Stimulated activated naive CD8-positive, alpha-beta T cell treated with anti-CD3 and anti-CD28 coated beads, Interleukin-15, Interleukin-2, amounts not matched to agents 100 U/mL and 50 U/mL, for 24 hours (primary cell): ENCODE results near the gene ARAP2.
"Not testable (repeated sequence)": the region's sequence is repeated elsewhere in the genome, so short reads cannot be mapped to it uniquely, and the experiment has no call there.

ENCODE experiments used
- ATAC-seq: fragments of 150-1000 bp; cut with Tn5 transposase; one replicate; pipeline ENCODE4 v1.10.0; 2021
- DNase-seq: peaks from one replicate; pipeline ENCODE4 v3.0.0; 2021

ARAP2 gene

GRCh38 chr4:36182315-36182714 lies 62.0 kb downstream of the ARAP2 start:
- not testable (repeated sequence) for DNase-seq, ATAC-seq

GRCh38 chr4:36180206-36180605 lies 64.1 kb downstream of the ARAP2 start:
- DNase-seq (no peak), ATAC-seq (no peak)

DNA sequence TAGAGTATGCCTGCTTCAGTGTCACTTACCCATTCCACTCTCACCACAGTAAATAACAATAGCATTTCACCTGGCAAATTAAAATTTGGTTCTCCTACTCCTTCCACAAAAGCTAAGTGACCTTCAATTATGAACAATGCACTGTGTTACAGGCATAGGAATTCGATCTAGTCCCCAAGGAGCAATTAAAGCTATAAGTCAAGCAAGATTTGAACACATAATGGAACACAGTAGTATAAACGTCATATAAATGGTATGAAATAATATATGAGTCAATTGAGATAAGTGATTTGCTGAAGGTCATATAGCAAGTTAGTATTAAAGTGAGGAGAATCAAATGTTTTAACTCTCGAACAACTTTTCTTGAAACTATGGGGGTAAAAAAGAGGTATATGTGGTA lies 65.8 kb downstream of the ARAP2 start:
- ATAC-seq = no peak

GRCh38 chr4:36177946-36178345 lies 66.4 kb downstream of the ARAP2 start:
- no peak for DNase-seq
- ATAC-seq = no peak

More for the DNA sequence above, 65.8 kb downstream of the ARAP2 start:
- no peak for DNase-seq

DNA sequence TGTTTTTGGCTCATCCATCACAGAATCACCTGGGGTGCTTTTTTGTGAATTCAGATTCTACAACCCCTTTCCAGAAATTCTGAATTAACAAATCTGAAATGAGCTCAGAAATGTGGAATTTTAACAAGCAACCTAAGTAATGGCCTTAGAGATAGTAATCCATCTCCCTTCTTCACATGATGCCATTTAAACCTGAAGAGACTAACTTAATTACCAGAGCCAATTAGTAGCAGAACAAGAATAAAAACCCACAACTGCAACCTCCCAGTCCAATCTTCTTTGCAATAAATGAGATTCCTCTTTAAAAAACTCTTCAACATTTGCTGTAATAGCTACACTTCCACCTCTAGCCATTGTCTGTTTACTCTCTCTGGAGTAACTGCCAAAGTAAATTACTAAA lies 69.7 kb downstream of the ARAP2 start:
- DNase-seq (no peak), ATAC-seq (no peak)

DNA sequence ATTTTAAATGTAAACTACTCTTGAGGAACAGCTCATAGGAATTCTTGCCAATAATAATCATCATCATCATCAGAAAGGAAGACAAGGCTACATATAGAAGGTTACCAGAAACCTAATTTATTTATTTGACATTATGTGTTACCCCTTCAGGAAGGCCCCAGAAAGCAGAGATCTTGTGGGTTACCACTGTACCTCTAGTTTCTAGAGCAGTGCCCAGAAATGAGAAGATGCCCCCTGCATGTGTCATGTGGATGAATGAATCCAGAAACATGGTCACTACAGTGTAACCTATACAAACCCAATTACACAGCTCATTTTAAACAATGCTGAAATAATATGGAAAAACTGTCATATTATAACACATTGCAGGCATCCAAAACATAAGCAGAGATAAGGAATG lies 70.4 kb downstream of the ARAP2 start:
- no peak for ATAC-seq
- no peak for DNase-seq

GRCh38 chr4:36172656-36173055 lies 71.7 kb downstream of the ARAP2 start:
- no peak for DNase-seq
- ATAC-seq = no peak

GRCh38 chr4:36168127-36168878 lies 76.0 kb downstream of the ARAP2 start:
- ATAC-seq = no peak
- no peak for DNase-seq

DNA sequence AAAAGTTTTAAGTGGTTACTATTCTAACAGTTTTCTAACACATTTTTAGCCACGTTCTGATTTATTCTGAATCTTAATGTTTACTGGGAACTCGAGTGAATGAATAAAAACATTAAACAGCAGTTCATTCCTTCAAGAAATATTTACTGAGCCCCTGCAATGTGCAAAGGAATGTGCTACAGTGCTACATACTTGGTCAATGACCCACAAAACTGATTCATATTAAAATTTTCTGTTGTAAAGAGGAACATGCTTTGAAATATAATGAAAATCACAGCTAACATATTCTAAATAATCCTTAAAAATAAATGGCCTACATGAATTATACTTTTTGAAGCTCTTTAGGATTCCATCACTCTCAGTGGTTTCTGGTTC lies 78.7 kb downstream of the ARAP2 start:
- DNase-seq (no peak), ATAC-seq (no peak)

DNA sequence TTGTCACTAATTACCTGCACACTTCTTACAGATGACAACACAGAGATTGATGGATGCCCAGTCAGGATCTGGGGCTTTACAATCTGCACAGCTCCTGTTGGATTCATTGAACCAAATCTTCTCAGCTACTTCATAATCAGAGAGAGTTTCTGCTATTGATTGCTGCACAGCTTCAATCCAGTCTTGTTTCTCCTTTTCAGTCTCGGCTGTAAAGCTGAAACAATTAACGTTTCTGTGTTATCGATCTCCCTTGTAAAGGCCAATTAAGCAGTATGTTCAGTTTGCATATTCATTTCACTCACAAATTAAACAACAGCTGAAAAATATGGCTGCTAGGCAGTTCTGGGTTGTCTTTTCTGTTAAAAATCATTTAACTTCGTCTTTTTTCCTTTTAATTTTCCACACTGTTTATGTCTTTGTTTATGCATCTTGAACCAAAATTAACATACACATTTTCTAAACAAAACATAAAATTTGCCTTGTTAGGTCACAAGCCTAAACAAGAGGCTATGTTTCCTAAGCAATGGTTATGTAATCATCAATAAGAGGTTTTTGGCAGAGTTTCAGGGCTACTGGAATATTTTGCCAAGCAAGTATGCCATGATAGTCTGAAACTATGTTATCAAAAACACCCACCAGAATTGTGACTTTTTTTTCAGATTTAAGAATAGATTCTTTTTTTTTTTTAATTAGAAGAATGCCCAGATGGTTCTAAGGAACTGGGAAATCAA lies 79.2 kb downstream of the ARAP2 start:
- no peak for DNase-seq

GRCh38 chr4:36163198-36163597 lies 81.1 kb downstream of the ARAP2 start:
- no peak for DNase-seq
- no peak for ATAC-seq

More for the DNA sequence above, 79.2 kb downstream of the ARAP2 start:
- ATAC-seq = no peak

DNA sequence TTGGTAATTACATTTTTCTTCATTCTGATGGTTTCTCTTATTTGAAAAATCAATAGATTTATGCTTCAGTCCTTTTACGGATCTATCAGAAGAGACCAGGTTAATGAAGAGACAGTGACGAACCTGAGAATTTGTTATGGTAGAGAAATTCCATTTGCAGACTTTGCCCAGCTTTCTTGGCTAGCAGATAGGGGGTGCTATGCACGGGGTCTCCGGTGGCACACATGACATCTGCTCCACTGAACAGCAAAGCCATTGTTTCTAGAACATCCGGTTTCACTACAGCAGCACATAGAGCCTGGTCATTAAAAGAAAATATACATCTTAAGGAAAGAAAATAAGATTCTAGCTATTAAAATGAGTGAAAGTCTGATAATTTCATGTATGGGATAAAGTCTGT lies 85.1 kb downstream of the ARAP2 start:
- ATAC-seq (no peak), DNase-seq (no peak)

DNA sequence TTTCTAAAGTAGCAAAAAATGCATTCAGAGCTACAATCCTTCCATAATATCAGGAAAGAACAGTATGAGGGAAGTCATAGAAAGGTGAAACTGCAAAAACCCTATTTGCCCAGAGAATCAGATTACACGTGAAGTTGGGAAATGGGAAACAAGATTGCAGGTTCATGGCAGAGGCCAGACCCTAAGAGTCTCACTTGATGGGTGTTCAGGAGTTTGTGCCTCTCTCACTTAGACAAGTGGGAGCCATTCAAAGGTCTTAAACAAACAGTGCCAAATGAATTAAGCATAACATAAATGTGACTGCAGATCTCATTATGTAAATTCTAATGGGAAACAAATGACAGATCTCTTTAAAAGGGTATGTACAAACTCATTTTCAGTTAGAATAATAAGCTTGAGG lies 91.6 kb downstream of the ARAP2 start:
- no peak for ATAC-seq
- DNase-seq = no peak

GRCh38 chr4:36142504-36142903 lies 101.8 kb downstream of the ARAP2 start:
- DNase-seq (no peak), ATAC-seq (no peak)

- DNase-seq (no peak), ATAC-seq (no peak)
Measured at GRCh38 chr4:36141186-36141585, 103.1 kb downstream of the ARAP2 start.

GRCh38 chr4:36140421-36140820 lies 103.9 kb downstream of the ARAP2 start:
- DNase-seq (no peak), ATAC-seq (no peak)

DNA sequence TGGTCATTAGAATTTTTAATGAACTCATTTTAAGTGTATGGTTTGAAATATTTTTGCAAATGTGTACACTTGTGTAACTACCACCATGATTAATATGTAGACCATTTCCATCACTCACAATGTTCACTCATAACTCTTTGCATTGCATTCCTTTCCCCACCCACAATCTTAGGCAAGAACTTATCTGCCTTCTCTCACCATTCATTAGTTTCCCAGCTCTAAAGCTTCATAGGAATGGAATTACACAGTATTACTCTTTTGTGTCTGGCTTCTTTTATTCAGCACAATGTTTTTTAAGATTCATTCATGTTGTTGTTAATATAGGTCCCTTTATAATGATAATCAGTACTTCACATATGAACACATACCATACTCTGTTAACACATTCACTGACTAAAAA lies 106.1 kb downstream of the ARAP2 start:
- ATAC-seq (no peak), DNase-seq (no peak)

GRCh38 chr4:36137336-36137735 lies 107.0 kb downstream of the ARAP2 start:
- DNase-seq (no peak), ATAC-seq (no peak)

- ATAC-seq (no peak), DNase-seq (no peak)
Measured at GRCh38 chr4:36133658-36134057, 110.7 kb downstream of the ARAP2 start.

DNA sequence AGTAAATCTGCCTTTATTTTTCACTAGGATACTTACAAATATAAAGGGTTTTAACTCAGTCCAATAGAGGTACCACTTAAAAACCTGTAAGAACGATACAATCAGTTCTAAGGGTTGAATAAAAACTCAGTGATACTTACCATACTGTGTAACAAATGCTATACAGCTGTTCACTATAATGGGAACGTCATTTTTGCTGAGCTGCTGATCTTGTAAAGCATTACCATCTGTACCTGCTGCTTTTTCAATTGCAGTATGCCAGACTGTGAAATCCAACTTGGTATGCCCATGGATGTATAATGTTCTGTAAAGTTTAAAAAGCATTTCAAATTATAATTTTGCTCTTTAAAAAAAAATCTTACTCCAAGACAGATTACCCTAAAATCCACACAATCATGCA lies 111.2 kb downstream of the ARAP2 start:
- ATAC-seq (no peak), DNase-seq (no peak)

GRCh38 chr4:36130641-36131040 lies 113.7 kb downstream of the ARAP2 start:
- ATAC-seq (no peak), DNase-seq (no peak)

- no peak for DNase-seq
- ATAC-seq = no peak
Measured at GRCh38 chr4:36128689-36129088, 115.6 kb downstream of the ARAP2 start.

DNA sequence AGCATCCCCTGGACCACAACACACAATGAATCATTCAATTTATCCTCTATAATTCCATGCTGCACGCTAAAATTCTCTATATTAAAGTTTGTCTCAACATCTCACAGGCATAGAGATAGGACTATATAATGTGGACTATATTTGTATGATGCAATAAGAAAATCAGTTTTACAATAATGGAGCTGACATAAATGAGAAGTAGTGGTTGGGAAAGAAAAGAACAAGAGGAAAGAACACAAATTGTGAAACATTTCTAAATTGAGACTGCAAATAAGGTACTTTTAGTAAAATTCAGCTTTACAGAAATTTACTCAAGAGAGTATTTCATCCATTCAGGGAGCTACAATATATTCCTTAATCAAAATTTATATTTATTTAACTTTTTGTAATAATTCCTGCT lies 120.4 kb downstream of the ARAP2 start:
- DNase-seq (no peak), ATAC-seq (no peak)

DNA sequence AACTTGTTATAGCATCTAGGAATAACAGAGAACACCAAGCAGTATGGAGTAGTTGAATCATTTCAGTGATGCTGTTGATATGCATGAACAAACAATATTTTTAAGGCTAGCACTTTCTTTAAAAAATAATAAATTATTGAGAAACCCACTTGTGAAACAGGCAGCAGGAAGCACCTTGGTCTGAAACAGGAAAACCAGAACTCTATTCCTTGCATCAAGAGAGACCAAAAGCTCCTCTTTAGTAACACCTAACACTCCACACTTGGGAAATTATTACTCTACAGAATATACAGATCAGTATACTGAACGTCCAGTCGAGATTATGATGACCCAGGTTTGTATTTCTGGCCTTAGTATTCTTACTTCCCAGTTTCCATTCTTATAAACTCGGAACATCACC lies 129.0 kb downstream of the ARAP2 start:
- no peak for DNase-seq
- ATAC-seq = no peak
